Hepatic stellate cell (primary cell): ENCODE measurements around the gene SCFD1.
A peak's percentile ranks its signal among the peaks of the same experiment; 100 is the strongest.
"Not testable (repeated sequence)": the region's sequence is repeated elsewhere in the genome, so short reads cannot be mapped to it uniquely, and the experiment has no call there.

Experiments
- DNase-seq: peaks from one replicate; pipeline ENCODE4 v3.0.0; 2011; ENCODE audit warnings: low spot score

The SCFD1 gene

GRCh38 chr14:30678926-30679431, 56.9 kb downstream of the SCFD1 start:
- no peak for DNase-seq

- DNase-seq = no peak
Observed at GRCh38 chr14:30680036-30680435, 57.9 kb downstream of the SCFD1 start.

GRCh38 chr14:30680776-30681175, 58.7 kb downstream of the SCFD1 start:
- not testable (repeated sequence) for DNase-seq

- peak; percentile 12 for DNase-seq
Observed at GRCh38 chr14:30681752-30682355, 59.7 kb downstream of the SCFD1 start.

GRCh38 chr14:30690487-30691355, 68.6 kb downstream of the SCFD1 start:
- DNase-seq = not testable (repeated sequence)

GRCh38 chr14:30691751-30692398, 69.8 kb downstream of the SCFD1 start:
- DNase-seq = no peak

- DNase-seq = no peak
Observed at GRCh38 chr14:30692669-30693068, 70.5 kb downstream of the SCFD1 start.

GRCh38 chr14:30698463-30698862, 76.3 kb downstream of the SCFD1 start:
- no peak for DNase-seq

- no peak for DNase-seq
Observed at GRCh38 chr14:30706704-30707103, 84.6 kb downstream of the SCFD1 start.

- DNase-seq = no peak
Observed at GRCh38 chr14:30708157-30708556, 86.0 kb downstream of the SCFD1 start.

GRCh38 chr14:30709201-30709600, 87.1 kb downstream of the SCFD1 start:
- no peak for DNase-seq

GRCh38 chr14:30710876-30711275, 88.8 kb downstream of the SCFD1 start:
- DNase-seq = no peak

- no peak for DNase-seq
Observed at GRCh38 chr14:30719137-30719536, 97.0 kb downstream of the SCFD1 start.

- no peak for DNase-seq
Observed at GRCh38 chr14:30725763-30726162, 103.6 kb downstream of the SCFD1 start.

GRCh38 chr14:30728471-30728870, 106.4 kb downstream of the SCFD1 start:
- DNase-seq = no peak

GRCh38 chr14:30737916-30738315, 115.8 kb downstream of the SCFD1 start:
- DNase-seq = no peak

- no peak for DNase-seq
Observed at GRCh38 chr14:30738978-30739377, 116.9 kb downstream of the SCFD1 start.

- no peak for DNase-seq
Observed at GRCh38 chr14:30748343-30748742, 126.2 kb downstream of the SCFD1 start.

GRCh38 chr14:30751646-30752416, 129.7 kb downstream of the SCFD1 start:
- DNase-seq = no peak

GRCh38 chr14:30753452-30753851, 131.3 kb downstream of the SCFD1 start:
- no peak for DNase-seq

GRCh38 chr14:30754778-30755177, 132.7 kb downstream of the SCFD1 start:
- DNase-seq = no peak

- no peak for DNase-seq
Observed at GRCh38 chr14:30756594-30756993, 134.5 kb downstream of the SCFD1 start.
